ENCODE measurements around the gene ARL6IP5. TPM values are rescaled to one million over a fixed set of nuclear protein-coding genes. Genes with fewer than 3 reads are reported as not detected.

Gene ARL6IP5
- total RNA-seq, 4 donors from 2014 or later = 35.9 to 101 (median 63.0) TPM

GRCh38 chr3:69122403-69122802 is 37.7 kb downstream of the ARL6IP5 start, which contains the start of gene LMOD3:
TSS of gene LMOD3 (minus strand) at chr3:69122595. CDS start at chr3:69122386, 209 bp downstream.
- no peak for DNase-seq
- Histone ChIP-seq H3K27ac (peak within 1 kb of the TSS in 2 of 4 donors; percentile 9 to 23), H3K4me3 (no peak within 1 kb of the TSS), H3K4me1 (peaks cover 0 to 5% (median 0%) of the 10 kb centered on the region in 3 donors), H3K9me3 (no peaks in the 10 kb centered on the region), H3K36me3 (no peaks in the 10 kb centered on the region), H3K27me3 (no peaks in the 10 kb centered on the region)
- 65 to 68% methylated on average over 3 of the region's 3 CpGs for WGBS, 2 donors
- TF ChIP-seq POLR2A (IDR thresholded peaks at IDR 0.05) = no peak
- TF ChIP-seq CTCF (IDR thresholded peaks at IDR 0.05) = no peak
- intact Hi-C loops (cut with DNase I) = no loop called here

- intact Hi-C loops (cut with DNase I) = no loop called here
- no peak for DNase-seq
- peaks cover 0 to 2% (median 0%) of the 10 kb centered on the region in 3 donors for H3K4me1 ChIP-seq
- no peaks in the 10 kb centered on the region for H3K27me3 ChIP-seq
- no peak overlapping the region for H3K27ac ChIP-seq
- no peak overlapping the region for H3K4me3 ChIP-seq
- TF ChIP-seq CTCF (IDR thresholded peaks at IDR 0.05) (no peak), POLR2A (IDR thresholded peaks at IDR 0.05) (no peak)
- no peaks in the 10 kb centered on the region for H3K9me3 ChIP-seq
- WGBS, 2 donors = 82 to 83% methylated on average over 3 of the region's 3 CpGs
- no peaks in the 10 kb centered on the region for H3K36me3 ChIP-seq
These were observed 41.5 kb downstream of the ARL6IP5 start for GRCh38 chr3:69126216-69126615.

DNA sequence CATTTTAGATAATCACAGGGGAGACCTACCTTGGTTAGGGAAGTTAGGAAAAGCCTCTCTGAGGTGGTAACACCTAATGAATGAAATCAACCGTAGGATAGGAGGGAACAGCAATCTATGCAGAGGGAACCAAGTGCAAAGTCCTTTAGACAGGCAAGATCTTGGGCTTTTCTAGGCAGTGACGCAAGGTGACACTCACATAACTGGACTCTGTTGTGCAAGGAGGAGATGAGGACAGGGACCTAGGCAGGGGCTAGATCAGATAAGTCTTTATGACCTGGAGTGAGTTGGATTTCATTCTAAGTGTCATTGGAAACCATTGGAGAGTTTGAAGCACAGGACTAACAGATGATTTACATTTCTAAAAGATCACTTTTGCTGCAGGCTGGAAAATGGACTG is 42.3 kb downstream of the ARL6IP5 start:
- no peak for TF ChIP-seq POLR2A (IDR thresholded peaks at IDR 0.05)
- TF ChIP-seq CTCF (IDR thresholded peaks at IDR 0.05) = no peak
- no peak for DNase-seq
- Histone ChIP-seq H3K4me1 (no peaks in the 10 kb centered on the region), H3K27me3 (no peaks in the 10 kb centered on the region), H3K9me3 (no peaks in the 10 kb centered on the region), H3K27ac (no peak overlapping the region), H3K4me3 (no peak overlapping the region), H3K36me3 (no peaks in the 10 kb centered on the region)
- intact Hi-C loops (cut with DNase I) = no loop called here
- 86 to 96% methylated on average over 2 of the region's 2 CpGs for WGBS, 2 donors

GRCh38 chr3:69128509-69128908 is 43.8 kb downstream of the ARL6IP5 start:
- Histone ChIP-seq H3K9me3 (no peaks in the 10 kb centered on the region), H3K4me1 (no peaks in the 10 kb centered on the region), H3K36me3 (no peaks in the 10 kb centered on the region), H3K27ac (no peak overlapping the region), H3K4me3 (no peak overlapping the region), H3K27me3 (no peaks in the 10 kb centered on the region)
- intact Hi-C loops (cut with DNase I) = no loop called here
- TF ChIP-seq CTCF (IDR thresholded peaks at IDR 0.05) = no peak
- DNase-seq = no peak

GRCh38 chr3:69129531-69129930 is 44.8 kb downstream of the ARL6IP5 start:
- TF ChIP-seq POLR2A (IDR thresholded peaks at IDR 0.05) (no peak), CTCF (IDR thresholded peaks at IDR 0.05) (no peak)
- no peaks in the 10 kb centered on the region for H3K9me3 ChIP-seq
- WGBS, 2 donors = 27 to 35% methylated on average over 1 of the region's 1 CpG
- no peak for DNase-seq
- no peak overlapping the region for H3K4me3 ChIP-seq
- no peaks in the 10 kb centered on the region for H3K27me3 ChIP-seq
- intact Hi-C loops (cut with DNase I) = no loop called here
- no peak overlapping the region for H3K27ac ChIP-seq
- no peaks in the 10 kb centered on the region for H3K4me1 ChIP-seq
- no peaks in the 10 kb centered on the region for H3K36me3 ChIP-seq
